ENCODE measurements around the gene ANKRD53.

ANKRD53 gene

GRCh38 chr2:70978341-70979179 lies at the start of gene ANKRD53:
Gene ANKRD53 (plus strand): TSS chr2:70978630. CDS start chr2:70978646, 16 bp downstream.
- peak; percentile 67 for DNase-seq

GRCh38 chr2:70930371-70931329 lies 47.8 kb upstream of the ANKRD53 start:
- DNase-seq: no peak

- DNase-seq: no peak
These were observed 46.9 kb upstream of the ANKRD53 start for GRCh38 chr2:70931376-70932000.

- DNase-seq: no peak
These were observed 45.7 kb upstream of the ANKRD53 start for GRCh38 chr2:70932631-70933230.

- no peak for DNase-seq
These were observed 43.4 kb upstream of the ANKRD53 start for GRCh38 chr2:70934981-70935380.

- peak; percentile 72 for DNase-seq
These were observed 42.8 kb upstream of the ANKRD53 start, which contains the start of gene ATP6V1B1 for GRCh38 chr2:70935468-70936164. Gene ATP6V1B1 (plus strand): TSS chr2:70935900. CDS start chr2:70935955, 55 bp downstream.

- DNase-seq: peak; percentile 20
These were observed 42.1 kb upstream of the ANKRD53 start for GRCh38 chr2:70936165-70936978.

- no peak for DNase-seq
These were observed 41.2 kb upstream of the ANKRD53 start for GRCh38 chr2:70936979-70937811.

- DNase-seq: no peak
These were observed 40.4 kb upstream of the ANKRD53 start for GRCh38 chr2:70937866-70938585.

- no peak for DNase-seq
These were observed 39.9 kb upstream of the ANKRD53 start for GRCh38 chr2:70938586-70938950.

GRCh38 chr2:70939001-70939838 lies 39.2 kb upstream of the ANKRD53 start:
- DNase-seq: no peak

GRCh38 chr2:70939839-70940580 lies 38.4 kb upstream of the ANKRD53 start:
- no peak for DNase-seq

- no peak for DNase-seq
These were observed 37.2 kb upstream of the ANKRD53 start for GRCh38 chr2:70941186-70941585.

GRCh38 chr2:70941701-70942100 lies 36.7 kb upstream of the ANKRD53 start:
- DNase-seq: no peak

GRCh38 chr2:70942396-70943204 lies 35.8 kb upstream of the ANKRD53 start:
- no peak for DNase-seq

- no peak for DNase-seq
These were observed 35.1 kb upstream of the ANKRD53 start for GRCh38 chr2:70943205-70943871.

All from NCI-H345 (cell line).